Midbrain (tissue), 1 donor: ENCODE results near the gene SULT4A1.
"Not testable (repeated sequence)": the region's sequence is repeated elsewhere in the genome, so short reads cannot be mapped to it uniquely, and the experiment has no call there.

ENCODE experiments used
- DNase-seq: peaks from one replicate; lab custom pipeline; 2025; lab: John Stamatoyannopoulos, UW

SULT4A1 gene

GRCh38 chr22:43886231-43886630 is 23.9 kb upstream of the SULT4A1 start:
- DNase-seq: no peak

- DNase-seq: no peak
Measured at GRCh38 chr22:43885786-43886185, 23.5 kb upstream of the SULT4A1 start.

GRCh38 chr22:43885319-43885671 is 23.0 kb upstream of the SULT4A1 start:
- no peak for DNase-seq

GRCh38 chr22:43884600-43885318 is 22.4 kb upstream of the SULT4A1 start:
- DNase-seq: no peak

GRCh38 chr22:43883719-43884415 is 21.6 kb upstream of the SULT4A1 start:
- no peak for DNase-seq

GRCh38 chr22:43883012-43883661 is 20.8 kb upstream of the SULT4A1 start:
- DNase-seq: no peak

- no peak for DNase-seq
Measured at GRCh38 chr22:43882122-43882767, 19.9 kb upstream of the SULT4A1 start.

GRCh38 chr22:43881091-43882061 is 19.1 kb upstream of the SULT4A1 start:
- no peak for DNase-seq

GRCh38 chr22:43880541-43880991 is 18.3 kb upstream of the SULT4A1 start:
- no peak for DNase-seq

- DNase-seq: no peak
Measured at GRCh38 chr22:43879901-43880540, 17.7 kb upstream of the SULT4A1 start.

- DNase-seq: no peak
Measured at GRCh38 chr22:43878831-43879550, 16.7 kb upstream of the SULT4A1 start.

- no peak for DNase-seq
Measured at GRCh38 chr22:43878079-43878795, 15.9 kb upstream of the SULT4A1 start.

- no peak for DNase-seq
Measured at GRCh38 chr22:43876866-43877509, 14.7 kb upstream of the SULT4A1 start.

GRCh38 chr22:43869799-43870198 is 7.5 kb upstream of the SULT4A1 start:
- DNase-seq: no peak

- DNase-seq: not testable (repeated sequence)
Measured at GRCh38 chr22:43869001-43869400, 6.7 kb upstream of the SULT4A1 start.

- peak; percentile 10 for DNase-seq
Measured at GRCh38 chr22:43867839-43868635, 5.7 kb upstream of the SULT4A1 start.

GRCh38 chr22:43862882-43863202 is 529 bp upstream of the SULT4A1 start:
- DNase-seq: no peak

GRCh38 chr22:43861529-43861928 is 784 bp downstream of the SULT4A1 start:
- DNase-seq: no peak
